Measurements from ENCODE around the gene LY6G6C. TPM values are rescaled to one million over a fixed set of nuclear protein-coding genes. Genes with fewer than 3 reads are reported as not detected.

The LY6G6C gene
- total RNA-seq, 5 donors from 2014 or later (not counting 1 experiment from before 2014, with no cell fraction given) = not detected

DNA sequence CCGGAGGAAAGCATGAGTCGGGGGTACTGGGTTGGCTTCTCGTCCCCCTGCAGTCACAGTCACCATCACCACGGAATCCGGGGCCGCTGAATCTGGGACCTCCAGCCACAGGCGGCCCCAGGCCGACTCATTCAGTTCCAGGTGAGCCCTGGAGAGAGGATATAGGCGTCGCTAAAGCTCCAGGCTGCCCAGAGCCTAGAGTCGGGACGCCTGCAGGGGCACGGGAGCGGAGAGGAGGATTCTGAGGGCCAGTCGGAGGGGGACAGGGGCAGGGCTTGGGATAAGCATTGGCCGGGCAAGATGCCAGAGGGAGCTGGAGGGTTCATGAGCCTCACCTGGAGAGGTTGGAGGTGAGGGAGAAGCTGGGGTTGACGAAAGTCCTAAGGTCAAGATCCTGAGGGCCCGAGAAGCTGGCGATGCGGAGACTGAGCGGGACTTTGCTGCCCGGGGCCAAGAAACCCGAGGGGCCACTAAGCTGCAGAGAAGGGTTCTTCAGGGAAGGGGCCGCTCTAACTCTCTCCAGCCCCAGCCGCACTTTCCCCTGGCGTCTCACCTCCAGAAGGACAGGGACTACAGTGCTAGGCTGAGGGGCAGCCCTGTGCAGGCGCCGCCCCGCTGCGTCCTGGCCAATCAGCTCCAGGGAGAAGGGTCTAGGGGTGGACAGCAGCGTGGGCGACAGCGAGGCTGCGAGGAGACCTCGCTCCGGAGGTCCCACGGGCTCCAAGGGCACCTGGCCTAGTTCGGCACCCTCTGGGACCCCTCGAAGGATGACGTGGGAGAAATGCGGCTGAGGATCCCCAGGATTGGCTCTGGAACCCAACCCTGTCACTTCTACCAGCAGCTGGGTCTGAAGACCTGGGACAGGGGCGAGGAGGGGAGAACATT lies 44.6 kb upstream of the LY6G6C start:
- Histone ChIP-seq H3K36me3 (ENCODE audit: control insufficient read depth in 2 of 2, extremely low read depth in 1 of 2, insufficient read depth in 1 of 2, low read length in 1 of 2) (no peaks in the 10 kb centered on the region), H3K27ac (ENCODE audit: low read length) (no peak overlapping the region), H3K27me3 (replicated peaks in 1 of 2; ENCODE audit: control insufficient read depth in 2 of 2, extremely low read depth in 1 of 2, insufficient read depth in 2 of 2, low read length in 1 of 2) (no peaks in the 10 kb centered on the region), H3K4me3 (ENCODE audit: control insufficient read depth in 1 of 2, extremely low read depth in 1 of 2, low read length in 1 of 2) (no peak overlapping the region), H3K9me3 (no peaks in the 10 kb centered on the region), H3K4me1 (ENCODE audit: control insufficient read depth in 1 of 2, extremely low read depth in 1 of 2, insufficient read depth in 2 of 2, low read length in 2 of 2) (peaks cover 0 to 13% of the 10 kb centered on the region in 2 experiments)
- WGBS (ENCODE audit: insufficient coverage) = 84% methylated on average over 33 of the region's 42 CpGs
- ChIA-PET CTCF (interaction anchor here in 1 of 2 donors (0.6 kb wide), 1 partner anchor 213 kb away, joined by 12 read pairs; no protein-coding TSS in a partner anchor), POLR2A (interaction anchor here in 1 of 2 donors (0.5 kb wide), 1 partner anchor 82 kb away, joined by 9 read pairs; no protein-coding TSS in a partner anchor)
- no peaks in the 10 kb centered on the region for H3K27me3 Mint-ChIP-seq
- no peaks in the 10 kb centered on the region for H3K9me3 Mint-ChIP-seq
- H3K27ac Mint-ChIP-seq = no peak overlapping the region
- DNase-seq (no peak), ATAC-seq (replicated peaks in 1 of 4) (no peak)
- H3K4me3 Mint-ChIP-seq = no peak overlapping the region
- peaks cover 15% of the 10 kb centered on the region for H3K36me3 Mint-ChIP-seq
- H3K4me1 Mint-ChIP-seq = peaks cover 9 to 17% (median 9%) of the 10 kb centered on the region in 3 donors

DNA sequence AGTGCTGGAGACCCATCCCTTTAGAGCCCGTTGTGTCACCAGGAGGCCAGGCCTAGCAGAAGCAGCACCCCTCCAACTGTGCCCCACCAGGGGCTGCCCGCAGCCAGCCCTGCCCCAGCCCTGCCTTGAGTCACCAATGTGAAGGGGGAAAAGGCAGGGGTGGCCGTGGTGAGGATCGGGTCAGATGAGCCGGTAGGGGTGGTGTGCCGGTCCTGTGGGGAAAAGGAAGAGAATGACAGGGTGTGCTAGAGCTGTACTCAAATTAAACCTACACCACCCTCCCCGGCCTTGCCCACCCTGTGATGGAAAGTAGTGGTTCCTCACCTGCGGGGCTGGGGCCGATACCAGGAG lies 44.0 kb upstream of the LY6G6C start:
- Histone ChIP-seq H3K27me3 (replicated peaks in 1 of 2; ENCODE audit: control insufficient read depth in 2 of 2, extremely low read depth in 1 of 2, insufficient read depth in 2 of 2, low read length in 1 of 2) (no peaks in the 10 kb centered on the region), H3K4me1 (ENCODE audit: control insufficient read depth in 1 of 2, extremely low read depth in 1 of 2, insufficient read depth in 2 of 2, low read length in 2 of 2) (peaks cover 0 to 8% of the 10 kb centered on the region in 2 experiments), H3K4me3 (ENCODE audit: control insufficient read depth in 1 of 2, extremely low read depth in 1 of 2, low read length in 1 of 2) (no peak overlapping the region), H3K36me3 (ENCODE audit: control insufficient read depth in 2 of 2, extremely low read depth in 1 of 2, insufficient read depth in 1 of 2, low read length in 1 of 2) (no peaks in the 10 kb centered on the region), H3K27ac (ENCODE audit: low read length) (no peak overlapping the region), H3K9me3 (no peaks in the 10 kb centered on the region)
- POLR2A ChIA-PET = no interaction called here
- Mint-ChIP-seq H3K9me3 (no peaks in the 10 kb centered on the region), H3K27me3 (no peaks in the 10 kb centered on the region), H3K36me3 (peaks cover 20% of the 10 kb centered on the region), H3K4me3 (no peak overlapping the region), H3K4me1 (peaks cover 7 to 17% (median 7%) of the 10 kb centered on the region in 3 donors), H3K27ac (no peak overlapping the region)
- ATAC-seq (replicated peaks in 1 of 4) (no peak), DNase-seq (no peak)
- WGBS (ENCODE audit: insufficient coverage) = 73% methylated on average over 3 of the region's 9 CpGs
- CTCF ChIA-PET = interaction anchor here in 1 of 2 donors (0.6 kb wide), 1 partner anchor 8 kb away, joined by 7 read pairs; no protein-coding TSS in a partner anchor

GRCh38 chr6:31764198-31764597 lies 42.7 kb upstream of the LY6G6C start:
- H3K36me3 ChIP-seq (ENCODE audit: control insufficient read depth in 2 of 2, extremely low read depth in 1 of 2, insufficient read depth in 1 of 2, low read length in 1 of 2) = no peaks in the 10 kb centered on the region
- peaks cover 0 to 11% (median 0%) of the 10 kb centered on the region in 3 donors for H3K4me1 Mint-ChIP-seq
- CTCF ChIA-PET = no interaction called here
- no peak overlapping the region for H3K4me3 ChIP-seq (ENCODE audit: control insufficient read depth in 1 of 2, extremely low read depth in 1 of 2, low read length in 1 of 2)
- H3K9me3 Mint-ChIP-seq = no peaks in the 10 kb centered on the region
- POLR2A ChIA-PET = no interaction called here
- H3K27me3 Mint-ChIP-seq = no peaks in the 10 kb centered on the region
- H3K4me1 ChIP-seq (ENCODE audit: control insufficient read depth in 1 of 2, extremely low read depth in 1 of 2, insufficient read depth in 2 of 2, low read length in 2 of 2) = no peaks in the 10 kb centered on the region
- no peaks in the 10 kb centered on the region for H3K27me3 ChIP-seq (replicated peaks in 1 of 2; ENCODE audit: control insufficient read depth in 2 of 2, extremely low read depth in 1 of 2, insufficient read depth in 2 of 2, low read length in 1 of 2)
- WGBS (ENCODE audit: insufficient coverage) = no CpG with 5 or more reads among the region's 4 CpGs
- peaks cover 28% of the 10 kb centered on the region for H3K36me3 Mint-ChIP-seq
- no peaks in the 10 kb centered on the region for H3K9me3 ChIP-seq
- ATAC-seq (replicated peaks in 1 of 4) (no peak), DNase-seq (no peak)
- H3K4me3 Mint-ChIP-seq = no peak overlapping the region
- no peak overlapping the region for H3K27ac Mint-ChIP-seq
- H3K27ac ChIP-seq (ENCODE audit: low read length) = no peak overlapping the region

DNA sequence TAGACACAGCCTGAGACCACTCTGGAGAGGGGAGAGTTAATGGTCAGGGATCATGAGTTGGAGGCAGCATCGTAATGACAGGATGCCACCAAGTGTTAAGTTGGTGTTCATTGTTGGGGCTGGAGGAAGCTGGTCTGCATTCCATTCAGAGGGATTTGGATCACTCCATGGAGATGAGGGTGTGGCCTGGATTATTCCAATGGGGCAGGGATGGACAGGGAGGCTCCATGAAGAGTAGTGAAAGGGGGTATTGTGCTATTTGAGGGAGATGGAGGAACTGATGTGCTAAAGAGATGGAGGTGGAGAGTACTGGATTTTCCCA lies 42.0 kb upstream of the LY6G6C start:
- DNase-seq (no peak), ATAC-seq (replicated peaks in 1 of 4) (no peak)
- no peaks in the 10 kb centered on the region for H3K9me3 ChIP-seq
- no peak overlapping the region for H3K27ac ChIP-seq (ENCODE audit: low read length)
- Mint-ChIP-seq H3K36me3 (peaks cover 32% of the 10 kb centered on the region), H3K27me3 (no peaks in the 10 kb centered on the region), H3K4me1 (peaks cover 0 to 9% (median 0%) of the 10 kb centered on the region in 3 donors), H3K9me3 (no peaks in the 10 kb centered on the region), H3K27ac (no peak overlapping the region), H3K4me3 (no peak overlapping the region)
- no peaks in the 10 kb centered on the region for H3K27me3 ChIP-seq (replicated peaks in 1 of 2; ENCODE audit: control insufficient read depth in 2 of 2, extremely low read depth in 1 of 2, insufficient read depth in 2 of 2, low read length in 1 of 2)
- H3K36me3 ChIP-seq (ENCODE audit: control insufficient read depth in 2 of 2, extremely low read depth in 1 of 2, insufficient read depth in 1 of 2, low read length in 1 of 2) = no peaks in the 10 kb centered on the region
- 100% methylated on average over 1 of the region's 1 CpG for WGBS (ENCODE audit: insufficient coverage)
- POLR2A ChIA-PET = no interaction called here
- H3K4me3 ChIP-seq (ENCODE audit: control insufficient read depth in 1 of 2, extremely low read depth in 1 of 2, low read length in 1 of 2) = no peak overlapping the region
- CTCF ChIA-PET = no interaction called here
- H3K4me1 ChIP-seq (ENCODE audit: control insufficient read depth in 1 of 2, extremely low read depth in 1 of 2, insufficient read depth in 2 of 2, low read length in 2 of 2) = no peaks in the 10 kb centered on the region

- Histone ChIP-seq H3K27me3 (replicated peaks in 1 of 2; ENCODE audit: control insufficient read depth in 2 of 2, extremely low read depth in 1 of 2, insufficient read depth in 2 of 2, low read length in 1 of 2) (no peaks in the 10 kb centered on the region), H3K4me3 (ENCODE audit: control insufficient read depth in 1 of 2, extremely low read depth in 1 of 2, low read length in 1 of 2) (no peak overlapping the region), H3K4me1 (ENCODE audit: control insufficient read depth in 1 of 2, extremely low read depth in 1 of 2, insufficient read depth in 2 of 2, low read length in 2 of 2) (no peaks in the 10 kb centered on the region), H3K9me3 (no peaks in the 10 kb centered on the region), H3K36me3 (ENCODE audit: control insufficient read depth in 2 of 2, extremely low read depth in 1 of 2, insufficient read depth in 1 of 2, low read length in 1 of 2) (no peaks in the 10 kb centered on the region), H3K27ac (ENCODE audit: low read length) (no peak overlapping the region)
- no peaks in the 10 kb centered on the region for H3K27me3 Mint-ChIP-seq
- DNase-seq = no peak
- peaks cover 32% of the 10 kb centered on the region for H3K36me3 Mint-ChIP-seq
- CTCF ChIA-PET = no interaction called here
- POLR2A ChIA-PET = no interaction called here
- H3K4me3 Mint-ChIP-seq = no peak overlapping the region
- no peaks in the 10 kb centered on the region for H3K9me3 Mint-ChIP-seq
- peaks cover 0 to 9% (median 0%) of the 10 kb centered on the region in 3 donors for H3K4me1 Mint-ChIP-seq
- no peak overlapping the region for H3K27ac Mint-ChIP-seq
- WGBS (ENCODE audit: insufficient coverage) = 99% methylated on average over 6 of the region's 8 CpGs
- ATAC-seq (replicated peaks in 1 of 4) = no peak
These were observed 41.5 kb upstream of the LY6G6C start for GRCh38 chr6:31762878-31763618.

GRCh38 chr6:31762356-31762755 lies 40.8 kb upstream of the LY6G6C start, which contains the start of gene SAPCD1:
TSS of gene SAPCD1 (plus strand) at chr6:31762656. CDS start at chr6:31763055, 399 bp downstream.
- Histone ChIP-seq H3K4me1 (ENCODE audit: control insufficient read depth in 1 of 2, extremely low read depth in 1 of 2, insufficient read depth in 2 of 2, low read length in 2 of 2) (no peaks in the 10 kb centered on the region), H3K36me3 (ENCODE audit: control insufficient read depth in 2 of 2, extremely low read depth in 1 of 2, insufficient read depth in 1 of 2, low read length in 1 of 2) (no peaks in the 10 kb centered on the region), H3K4me3 (ENCODE audit: control insufficient read depth in 1 of 2, extremely low read depth in 1 of 2, low read length in 1 of 2) (no peak within 1 kb of the TSS), H3K27me3 (replicated peaks in 1 of 2; ENCODE audit: control insufficient read depth in 2 of 2, extremely low read depth in 1 of 2, insufficient read depth in 2 of 2, low read length in 1 of 2) (no peaks in the 10 kb centered on the region), H3K9me3 (no peaks in the 10 kb centered on the region), H3K27ac (ENCODE audit: low read length) (no peak within 1 kb of the TSS)
- H3K36me3 Mint-ChIP-seq = peaks cover 32% of the 10 kb centered on the region
- no peaks in the 10 kb centered on the region for H3K27me3 Mint-ChIP-seq
- peaks cover 0 to 9% (median 0%) of the 10 kb centered on the region in 3 donors for H3K4me1 Mint-ChIP-seq
- ATAC-seq (replicated peaks in 1 of 4) = no peak
- DNase-seq = no peak
- POLR2A ChIA-PET = no interaction called here
- no peak within 1 kb of the TSS for H3K27ac Mint-ChIP-seq
- CTCF ChIA-PET = no interaction called here
- no peak within 1 kb of the TSS for H3K4me3 Mint-ChIP-seq
- WGBS (ENCODE audit: insufficient coverage) = no CpG with 5 or more reads among the region's 4 CpGs
- H3K9me3 Mint-ChIP-seq = no peaks in the 10 kb centered on the region
